NCI-H510A treated with DMSO at 0.1 percent for 48 hours (cell line): Measurements from ENCODE around the gene GSTP1.
"Not testable (repeated sequence)": the region's sequence is repeated elsewhere in the genome, so short reads cannot be mapped to it uniquely, and the experiment has no call there.

Experiments used
- DNase-seq: peaks from one replicate; lab custom pipeline; 2025; lab: John Stamatoyannopoulos, UW

Gene GSTP1

DNA sequence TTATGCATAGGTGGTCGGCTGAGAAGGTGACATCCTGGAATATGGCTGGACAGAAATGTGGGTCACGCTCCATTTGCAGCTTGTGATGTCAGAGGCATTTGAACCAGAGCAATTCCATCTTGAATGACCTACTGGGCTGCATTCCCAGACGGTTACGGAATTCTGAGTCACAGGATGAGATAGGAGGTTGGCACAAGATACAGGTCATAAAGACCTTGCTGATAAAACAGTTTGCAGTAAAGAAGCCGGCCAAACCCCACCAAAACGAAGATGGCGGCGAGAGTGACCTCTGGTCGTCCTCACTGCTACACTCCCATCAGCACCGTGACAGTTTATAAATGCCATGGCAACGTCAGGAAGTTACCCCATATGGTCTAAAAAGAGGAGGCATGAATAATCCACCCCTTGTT lies 19.9 kb upstream of the GSTP1 start:
- not testable (repeated sequence) for DNase-seq

DNA sequence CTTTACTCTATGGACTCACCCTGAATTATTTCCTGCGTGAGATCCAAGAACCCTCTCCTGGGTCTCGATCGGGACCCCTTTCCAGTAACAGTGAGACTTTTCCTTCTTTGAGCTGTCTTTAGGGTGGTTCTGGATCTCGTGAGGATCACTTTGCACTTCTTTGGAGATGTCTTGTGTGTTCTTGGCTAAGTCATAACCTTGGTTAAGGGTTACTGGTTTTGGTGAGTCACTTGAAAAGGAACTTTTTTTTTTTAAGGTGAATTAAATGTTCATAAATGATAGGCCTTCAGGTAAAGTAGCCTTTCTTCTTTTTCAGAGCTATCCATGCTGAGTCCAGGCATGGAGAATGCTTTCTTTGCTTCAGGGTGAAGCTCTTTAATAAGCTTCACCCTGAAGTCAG lies 19.4 kb upstream of the GSTP1 start:
- DNase-seq, result no peak

DNA sequence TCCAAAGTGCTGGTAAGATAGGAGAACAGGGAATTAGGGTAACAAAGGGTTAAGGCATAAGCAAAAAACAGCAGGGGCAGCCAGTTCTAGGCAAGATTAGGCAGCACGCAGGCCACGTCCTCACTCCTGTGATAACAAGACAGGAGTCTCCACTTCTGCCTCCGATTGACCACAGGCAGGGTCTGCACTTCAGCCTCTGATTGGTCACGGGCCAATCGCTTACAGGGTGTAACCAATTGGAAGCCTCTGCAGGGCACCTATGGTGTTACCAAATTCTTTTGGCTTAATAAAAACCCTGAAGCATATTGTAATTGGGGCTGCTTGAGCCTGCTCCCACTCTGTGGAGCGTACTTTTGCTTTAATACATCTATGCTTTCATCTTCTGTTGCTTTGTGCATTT lies 12.2 kb upstream of the GSTP1 start:
- no peak for DNase-seq

DNA sequence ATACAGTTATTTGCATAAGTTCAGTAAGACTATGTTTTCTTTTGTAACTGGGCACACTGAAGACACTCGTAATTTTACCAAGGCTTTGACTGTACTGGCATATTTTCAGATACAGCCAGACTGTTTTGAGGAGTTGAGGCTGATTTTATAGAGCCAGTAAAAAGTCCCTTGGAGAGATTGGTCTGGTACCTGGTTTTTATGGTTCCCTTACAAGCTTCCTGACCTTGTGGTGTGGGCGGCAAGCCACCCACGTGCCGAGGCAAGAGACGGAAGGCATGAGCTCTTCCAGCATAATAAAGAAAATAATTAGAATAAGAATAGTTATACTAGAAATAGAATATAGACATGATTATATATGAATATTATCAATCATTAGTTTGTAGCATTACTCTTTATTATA lies 11.3 kb upstream of the GSTP1 start:
- DNase-seq, result no peak

DNA sequence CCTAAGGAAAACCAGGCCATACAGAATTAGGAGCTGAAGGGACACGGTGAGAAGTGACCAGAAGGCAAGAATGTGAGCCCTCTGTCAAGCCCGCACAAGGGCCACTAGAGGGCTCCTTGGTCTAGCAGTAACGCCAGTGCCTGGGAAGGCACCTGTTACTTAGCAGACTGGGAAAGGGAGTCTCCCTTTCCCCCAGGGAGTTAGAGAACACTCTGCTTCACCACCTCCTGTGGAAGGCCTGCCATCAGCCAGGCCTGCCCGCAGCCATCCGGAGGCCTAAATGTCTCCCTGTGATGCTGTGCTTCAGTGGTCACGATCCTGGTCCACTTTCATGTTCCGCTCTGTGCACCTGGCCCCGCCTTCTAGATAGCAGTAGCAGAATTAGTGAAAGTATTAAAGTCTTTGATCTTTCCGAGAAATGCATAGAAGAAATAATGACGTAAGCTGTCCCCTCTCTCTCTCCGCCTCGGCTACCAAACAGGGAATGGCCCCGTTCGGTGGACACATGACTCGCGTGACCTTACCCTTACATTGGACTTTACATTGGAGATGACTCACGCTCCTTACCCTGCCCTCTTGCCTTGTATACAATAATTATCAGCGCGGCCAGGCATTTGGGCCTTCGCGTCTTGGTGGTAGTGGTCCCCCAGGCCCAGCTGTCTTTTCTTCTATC lies 10.7 kb upstream of the GSTP1 start:
- DNase-seq, result peak; percentile 75

DNA sequence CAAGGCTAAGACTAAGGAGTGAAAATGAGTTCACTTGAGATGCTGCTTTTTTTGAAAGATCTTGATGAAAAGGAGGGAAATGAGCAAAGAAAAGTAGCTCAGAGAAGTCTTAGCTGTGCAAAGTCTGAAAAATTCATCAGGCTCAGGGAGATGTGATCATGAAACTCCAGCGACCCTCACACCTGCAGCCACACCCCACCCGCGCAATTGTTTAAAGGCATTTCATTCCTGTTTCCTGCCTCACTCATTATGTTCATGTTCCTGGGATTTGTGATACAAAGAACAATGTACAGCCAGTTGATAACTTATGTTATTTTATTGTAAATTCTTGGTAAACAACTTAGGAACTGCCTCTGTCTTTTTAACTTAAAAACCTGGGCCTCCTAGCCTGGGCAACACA lies 8.7 kb upstream of the GSTP1 start:
- DNase-seq, result no peak

DNA sequence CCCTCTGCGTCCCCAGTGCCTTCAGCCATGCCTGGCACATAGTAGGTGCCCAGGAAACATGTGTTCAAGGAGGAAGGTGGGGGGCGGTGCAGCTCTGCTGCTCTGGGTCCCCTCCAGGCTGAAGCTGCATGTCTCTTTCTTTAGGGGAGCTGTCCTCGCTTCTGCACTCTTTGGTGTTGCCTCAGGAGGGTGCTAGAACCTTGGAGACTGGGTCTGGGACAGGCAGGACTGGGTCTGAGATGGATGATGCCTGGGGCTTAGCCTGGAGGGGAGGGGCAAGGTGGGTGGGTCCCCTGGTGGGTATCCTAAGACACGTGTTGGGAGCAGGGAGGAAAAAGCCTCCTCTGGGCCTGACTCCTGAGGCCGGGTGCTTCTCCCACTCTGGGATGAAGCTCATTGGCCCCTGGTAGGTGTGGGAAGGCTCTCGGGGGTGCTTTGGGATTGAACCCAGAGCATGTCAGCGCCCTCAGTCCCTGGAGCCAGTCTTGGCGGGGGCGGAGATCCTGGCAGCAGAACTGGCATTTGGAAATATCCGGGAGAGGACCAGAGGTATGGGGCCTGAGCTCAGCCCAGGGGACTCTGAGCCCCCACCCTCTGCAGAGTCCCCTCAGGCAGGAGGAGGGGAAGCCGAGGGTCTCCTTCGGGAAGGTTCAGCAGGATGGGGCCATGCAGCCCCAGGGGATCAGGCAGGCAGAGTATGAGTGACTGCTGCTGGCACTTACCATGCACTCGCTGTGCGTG lies 6.7 kb upstream of the GSTP1 start:
- no peak for DNase-seq

DNA sequence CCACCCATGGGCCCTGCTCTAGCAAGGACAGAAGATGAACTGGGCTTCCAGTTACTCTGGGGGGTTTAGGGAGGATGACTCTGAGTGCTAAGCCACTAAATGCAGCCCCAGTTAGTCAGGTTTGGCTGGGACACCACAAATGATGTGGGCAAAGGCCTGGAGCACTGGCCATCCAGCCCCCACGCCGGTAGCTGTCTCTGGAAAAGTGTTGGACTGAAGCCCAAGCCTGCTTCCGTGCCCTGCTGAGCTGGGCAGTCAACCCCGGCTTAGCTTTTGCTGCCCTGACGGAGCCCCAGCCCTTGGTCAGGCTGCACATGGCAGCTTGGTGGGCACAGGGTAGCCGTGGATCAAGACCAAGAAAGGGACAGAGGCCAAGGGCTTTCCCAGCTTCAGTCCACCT lies 5.7 kb upstream of the GSTP1 start:
- no peak for DNase-seq

DNA sequence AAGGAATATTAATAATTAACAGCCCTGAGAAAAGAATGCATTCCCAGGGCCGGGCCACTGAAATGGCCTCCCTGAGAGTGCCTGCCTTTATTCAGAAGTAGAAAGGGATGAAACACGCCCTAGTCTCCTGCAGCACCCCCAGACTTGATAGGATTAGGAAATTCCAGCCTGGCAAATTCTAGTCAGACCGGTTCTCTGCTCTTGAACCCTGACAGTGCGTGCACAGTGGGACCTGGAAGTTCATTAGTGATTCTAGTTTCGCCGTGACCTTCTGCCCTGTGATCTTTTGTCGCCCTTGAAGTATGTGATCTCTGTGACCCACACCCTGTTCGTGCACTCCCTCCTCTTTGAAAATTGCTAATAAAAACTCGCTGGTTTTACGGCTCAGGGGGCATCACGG lies 2.1 kb upstream of the GSTP1 start:
- DNase-seq, result peak; percentile 90

DNA sequence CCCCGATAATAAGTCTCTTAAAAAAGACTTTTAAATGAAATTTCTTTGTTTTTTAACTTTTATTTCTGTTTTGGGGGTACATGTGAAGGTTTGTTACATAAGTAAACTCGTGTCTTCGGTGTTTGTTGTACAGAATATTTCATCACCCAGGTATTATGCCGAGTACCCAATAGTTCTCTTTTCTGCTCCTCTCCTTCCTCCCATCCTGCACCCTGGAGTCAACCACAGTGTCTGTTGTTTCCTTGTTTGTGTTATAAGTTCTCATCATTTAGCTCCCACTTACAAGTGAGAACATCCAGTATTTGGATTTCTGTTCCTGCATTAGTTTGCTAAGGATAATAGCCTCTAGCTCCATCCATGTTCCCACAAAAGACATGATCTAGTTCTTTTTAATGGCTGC lies 1.6 kb upstream of the GSTP1 start:
- peak; percentile 75 for DNase-seq

DNA sequence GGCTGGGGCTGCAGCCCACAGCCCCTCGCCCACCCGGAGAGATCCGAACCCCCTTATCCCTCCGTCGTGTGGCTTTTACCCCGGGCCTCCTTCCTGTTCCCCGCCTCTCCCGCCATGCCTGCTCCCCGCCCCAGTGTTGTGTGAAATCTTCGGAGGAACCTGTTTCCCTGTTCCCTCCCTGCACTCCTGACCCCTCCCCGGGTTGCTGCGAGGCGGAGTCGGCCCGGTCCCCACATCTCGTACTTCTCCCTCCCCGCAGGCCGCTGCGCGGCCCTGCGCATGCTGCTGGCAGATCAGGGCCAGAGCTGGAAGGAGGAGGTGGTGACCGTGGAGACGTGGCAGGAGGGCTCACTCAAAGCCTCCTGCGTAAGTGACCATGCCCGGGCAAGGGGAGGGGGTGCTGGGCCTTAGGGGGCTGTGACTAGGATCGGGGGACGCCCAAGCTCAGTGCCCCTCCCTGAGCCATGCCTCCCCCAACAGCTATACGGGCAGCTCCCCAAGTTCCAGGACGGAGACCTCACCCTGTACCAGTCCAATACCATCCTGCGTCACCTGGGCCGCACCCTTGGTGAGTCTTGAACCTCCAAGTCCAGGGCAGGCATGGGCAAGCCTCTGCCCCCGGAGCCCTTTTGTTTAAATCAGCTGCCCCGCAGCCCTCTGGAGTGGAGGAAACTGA lies 731 bp downstream of the GSTP1 start:
- DNase-seq, result peak; percentile 61

DNA sequence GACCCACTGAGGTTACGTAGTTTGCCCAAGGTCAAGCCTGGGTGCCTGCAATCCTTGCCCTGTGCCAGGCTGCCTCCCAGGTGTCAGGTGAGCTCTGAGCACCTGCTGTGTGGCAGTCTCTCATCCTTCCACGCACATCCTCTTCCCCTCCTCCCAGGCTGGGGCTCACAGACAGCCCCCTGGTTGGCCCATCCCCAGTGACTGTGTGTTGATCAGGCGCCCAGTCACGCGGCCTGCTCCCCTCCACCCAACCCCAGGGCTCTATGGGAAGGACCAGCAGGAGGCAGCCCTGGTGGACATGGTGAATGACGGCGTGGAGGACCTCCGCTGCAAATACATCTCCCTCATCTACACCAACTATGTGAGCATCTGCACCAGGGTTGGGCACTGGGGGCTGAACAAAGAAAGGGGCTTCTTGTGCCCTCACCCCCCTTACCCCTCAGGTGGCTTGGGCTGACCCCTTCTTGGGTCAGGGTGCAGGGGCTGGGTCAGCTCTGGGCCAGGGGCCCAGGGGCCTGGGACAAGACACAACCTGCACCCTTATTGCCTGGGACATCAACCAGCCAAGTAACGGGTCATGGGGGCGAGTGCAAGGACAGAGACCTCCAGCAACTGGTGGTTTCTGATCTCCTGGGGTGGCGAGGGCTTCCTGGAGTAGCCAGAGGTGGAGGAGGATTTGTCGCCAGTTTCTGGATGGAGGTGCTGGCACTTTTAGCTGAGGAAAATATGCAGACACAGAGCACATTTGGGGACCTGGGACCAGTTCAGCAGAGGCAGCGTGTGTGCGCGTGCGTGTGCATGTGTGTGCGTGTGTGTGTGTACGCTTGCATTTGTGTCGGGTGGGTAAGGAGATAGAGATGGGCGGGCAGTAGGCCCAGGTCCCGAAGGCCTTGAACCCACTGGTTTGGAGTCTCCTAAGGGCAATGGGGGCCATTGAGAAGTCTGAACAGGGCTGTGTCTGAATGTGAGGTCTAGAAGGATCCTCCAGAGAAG lies 1.6 kb downstream of the GSTP1 start:
- DNase-seq, result no peak

DNA sequence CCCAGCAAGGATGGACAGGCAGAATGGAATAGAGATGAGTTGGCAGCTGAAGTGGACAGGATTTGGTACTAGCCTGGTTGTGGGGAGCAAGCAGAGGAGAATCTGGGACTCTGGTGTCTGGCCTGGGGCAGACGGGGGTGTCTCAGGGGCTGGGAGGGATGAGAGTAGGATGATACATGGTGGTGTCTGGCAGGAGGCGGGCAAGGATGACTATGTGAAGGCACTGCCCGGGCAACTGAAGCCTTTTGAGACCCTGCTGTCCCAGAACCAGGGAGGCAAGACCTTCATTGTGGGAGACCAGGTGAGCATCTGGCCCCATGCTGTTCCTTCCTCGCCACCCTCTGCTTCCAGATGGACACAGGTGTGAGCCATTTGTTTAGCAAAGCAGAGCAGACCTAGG lies 2.3 kb downstream of the GSTP1 start:
- no peak for DNase-seq

DNA sequence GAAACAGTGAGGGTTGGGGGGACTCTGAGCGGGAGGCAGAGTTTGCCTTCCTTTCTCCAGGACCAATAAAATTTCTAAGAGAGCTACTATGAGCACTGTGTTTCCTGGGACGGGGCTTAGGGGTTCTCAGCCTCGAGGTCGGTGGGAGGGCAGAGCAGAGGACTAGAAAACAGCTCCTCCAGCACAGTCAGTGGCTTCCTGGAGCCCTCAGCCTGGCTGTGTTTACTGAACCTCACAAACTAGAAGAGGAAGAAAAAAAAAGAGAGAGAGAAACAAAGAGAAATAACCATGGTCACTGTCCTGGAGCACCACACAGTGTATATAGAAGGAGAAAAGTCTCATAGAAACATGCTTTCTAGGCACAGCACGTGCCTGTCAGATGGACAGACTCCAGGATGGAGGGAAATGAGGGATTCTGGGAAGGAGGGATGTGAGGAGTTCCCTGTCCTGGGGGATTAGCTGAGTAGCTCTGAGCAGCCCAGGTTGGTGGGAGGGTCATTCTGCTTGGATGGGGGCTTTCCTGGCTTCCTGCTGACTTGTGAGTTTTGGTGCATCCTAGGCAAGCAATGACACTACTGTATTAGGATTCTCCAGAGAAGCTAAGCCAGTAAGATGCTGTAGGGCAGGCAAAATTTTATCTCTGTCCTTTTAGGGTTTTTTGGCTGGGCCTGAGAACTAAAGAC lies 3.1 kb downstream of the GSTP1 start:
- no peak for DNase-seq

DNA sequence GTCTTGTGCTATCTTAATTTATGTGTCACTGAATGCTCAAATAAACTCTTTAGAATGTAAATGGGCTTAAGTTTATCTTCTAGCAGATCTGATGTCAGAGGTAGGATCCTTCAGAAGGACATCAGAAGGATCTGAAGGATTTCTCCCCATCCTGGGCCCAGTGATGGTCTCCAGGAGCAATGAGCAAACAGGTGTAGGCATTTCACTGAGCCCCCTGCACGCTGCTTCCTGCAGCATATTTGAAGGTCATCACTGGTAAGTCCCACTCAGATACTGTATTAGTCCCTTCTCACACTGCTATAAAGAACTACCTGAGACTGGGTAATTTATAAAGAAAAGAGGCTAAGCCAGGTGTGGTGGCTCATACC lies 4.5 kb downstream of the GSTP1 start:
- no peak for DNase-seq

DNA sequence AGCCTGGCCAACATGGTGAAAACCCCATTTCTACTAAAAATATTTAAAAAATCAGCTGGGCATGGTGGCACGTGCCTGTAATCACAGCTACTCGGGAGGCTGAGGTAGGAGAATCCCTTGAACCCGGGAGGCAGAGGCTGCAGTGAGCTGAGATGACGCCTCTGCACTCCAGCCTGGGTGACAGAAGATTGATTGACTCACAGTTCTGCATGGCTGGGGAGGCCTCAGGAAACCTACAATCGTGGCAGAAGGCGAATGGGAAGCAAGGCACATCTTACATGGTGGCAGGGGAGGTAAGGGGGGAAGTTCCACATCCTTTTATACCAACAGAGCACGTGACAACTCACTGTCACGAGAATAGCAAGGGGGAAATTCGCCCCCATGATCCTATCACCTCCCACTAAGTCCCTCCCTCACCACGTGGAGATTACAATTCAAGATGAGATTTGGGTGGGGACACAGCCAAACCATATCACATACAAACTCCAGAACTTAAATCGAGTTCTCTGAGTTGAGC lies 5.3 kb downstream of the GSTP1 start:
- DNase-seq, result not testable (repeated sequence)

DNA sequence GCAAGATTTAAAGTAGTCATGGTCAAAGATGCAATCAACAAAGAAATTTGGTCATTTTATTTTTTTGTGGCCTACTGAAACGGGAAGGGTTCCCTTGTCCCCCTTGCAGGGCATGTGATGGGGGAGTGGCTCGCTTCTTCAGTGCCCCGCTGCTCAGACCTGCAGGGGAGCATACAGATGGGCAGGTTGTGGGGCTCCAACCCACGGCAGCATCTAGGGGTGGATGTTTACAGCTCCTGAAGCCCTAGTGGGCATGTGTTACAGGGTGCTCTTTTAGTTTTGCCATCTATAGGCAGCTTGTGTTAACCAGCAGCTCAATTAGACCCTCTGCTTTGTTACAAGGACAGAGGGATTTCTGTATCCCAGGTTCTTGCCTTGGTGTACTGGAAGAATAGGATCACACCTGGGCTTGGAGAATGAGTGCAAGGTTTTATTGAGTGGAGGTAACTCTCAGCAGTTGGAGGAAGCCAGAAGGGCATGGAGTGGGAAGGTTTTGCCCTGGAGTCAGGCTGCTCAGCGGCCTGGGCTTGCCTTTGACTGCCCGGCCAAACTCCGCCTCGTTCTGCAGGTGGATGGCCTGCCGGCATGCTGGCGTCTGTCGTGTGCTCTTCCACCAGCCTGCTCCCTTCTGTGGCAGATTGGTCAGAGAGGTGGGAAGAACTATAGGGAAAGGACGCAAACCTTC lies 9.4 kb downstream of the GSTP1 start:
- DNase-seq, result peak; percentile 76

DNA sequence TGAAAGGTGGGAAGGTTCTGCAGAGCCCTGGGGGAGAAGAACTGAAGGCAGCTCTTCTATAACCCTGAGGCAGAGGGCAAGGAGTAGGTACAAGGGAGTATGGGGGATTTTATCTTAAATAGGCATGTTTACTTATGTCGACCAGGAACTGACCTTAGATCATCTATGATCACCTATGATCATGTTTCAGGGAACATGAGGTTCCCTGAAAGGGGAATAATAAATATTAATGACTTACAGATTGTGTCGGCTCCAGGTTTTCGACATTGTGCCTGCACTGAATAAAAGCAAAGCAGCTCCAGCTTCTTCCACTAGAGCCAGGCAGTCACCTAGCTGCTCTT lies 9.9 kb downstream of the GSTP1 start:
- DNase-seq, result no peak

DNA sequence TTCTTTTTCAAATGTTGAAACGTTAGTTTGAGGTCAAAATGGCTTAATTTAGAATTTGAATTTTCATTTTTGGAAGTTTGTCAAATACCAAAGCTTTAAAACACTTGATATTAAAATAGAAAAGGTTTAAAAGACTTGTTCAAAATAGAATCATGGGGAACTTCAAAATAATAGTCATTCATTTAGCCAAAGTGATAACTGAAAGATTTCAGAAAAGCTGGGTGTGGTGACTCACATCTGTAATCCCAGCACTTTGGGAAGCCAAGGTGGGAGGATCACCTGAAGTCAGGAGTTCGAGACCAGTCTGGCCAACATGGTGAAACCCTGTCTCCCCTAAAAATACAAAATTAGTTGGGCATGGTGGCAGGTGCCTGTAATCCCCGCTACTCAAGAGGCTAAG lies 10.9 kb downstream of the GSTP1 start:
- no peak for DNase-seq

DNA sequence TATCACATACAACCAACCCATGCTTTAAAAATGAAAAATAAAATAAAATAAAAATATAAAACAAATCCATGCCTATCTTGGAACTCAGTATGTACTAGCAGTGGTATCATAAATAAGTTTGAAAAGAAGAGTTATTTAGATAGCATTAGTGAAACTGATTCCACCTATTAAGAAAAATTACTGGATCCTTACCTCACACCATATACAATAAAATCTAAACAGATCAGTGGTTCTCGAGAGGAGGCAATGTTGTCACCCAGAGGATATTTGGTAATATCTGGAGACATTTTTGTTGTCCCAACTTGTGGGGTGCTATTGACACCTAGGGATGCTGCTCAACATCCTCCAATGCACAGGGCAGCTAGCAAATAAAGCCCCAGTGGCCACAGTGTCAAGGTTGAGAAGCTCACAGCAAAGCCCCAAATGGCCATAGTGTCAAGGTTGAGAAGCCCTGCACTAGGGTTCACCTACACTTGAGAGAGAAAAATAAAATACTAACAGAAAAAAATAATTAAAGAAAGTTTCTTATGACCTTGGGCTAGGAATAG lies 13.2 kb downstream of the GSTP1 start:
- no peak for DNase-seq

DNA sequence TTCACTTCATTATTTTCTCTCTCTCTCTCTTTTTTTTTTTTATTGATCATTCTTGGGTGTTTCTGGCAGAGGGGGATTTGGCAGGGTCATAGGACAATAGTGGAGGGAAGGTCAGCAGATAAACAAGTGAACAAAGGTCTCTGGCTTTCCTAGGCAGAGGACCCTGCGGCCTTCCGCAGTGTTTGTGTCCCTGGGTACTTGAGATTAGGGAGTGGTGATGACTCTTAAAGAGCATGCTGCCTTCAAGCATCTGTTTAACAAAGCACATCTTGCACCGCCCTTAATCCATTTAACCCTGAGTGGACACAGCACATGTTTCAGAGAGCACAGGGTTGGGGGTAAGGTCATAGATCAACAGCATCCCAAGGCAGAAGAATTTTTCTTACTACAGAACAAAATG lies 13.8 kb downstream of the GSTP1 start:
- DNase-seq, result not testable (repeated sequence)
